Right lobe of liver (tissue), 6 donors: ENCODE data around the gene HIVEP2. TPM values are rescaled to one million over a fixed set of nuclear protein-coding genes. Genes with fewer than 3 reads are reported as not detected.
A peak's percentile ranks its signal among the peaks of the same experiment; 100 is the strongest.

Experiments used
- ATAC-seq, 4 donors: fragments of 200-7000 bp; cut with Tn5 transposase; one replicate each; pipeline ENCODE4 v1.9.1; 2020; ENCODE audit warnings: mild to moderate bottlenecking in 4 of 4, moderate library complexity in 4 of 4
- DNase-seq, 3 donors: peaks; one replicate each; pipeline ENCODE4 v3.0.0-alpha.2; 2020
- H3K27ac ChIP-seq, 3 donors: fragments of 200-600 bp; one replicate each; pipeline ENCODE4 v1.8.0; 2022
- H3K27me3 ChIP-seq, 2 donors: fragments of 200-600 bp; one replicate each; pipeline ENCODE4 v1.8.0; 2022
- H3K36me3 ChIP-seq, 4 donors: fragments of 200-600 bp; sonication (generic) in 1 of 4; one replicate each; pipeline versions ENCODE4 v1.5.1 to v1.8.0; 2017 to 2022; ENCODE audit warnings: control low read depth in 1 of 4
- H3K4me1 ChIP-seq, 4 donors: fragments of 200-600 bp; sonication (generic) in 1 of 4; one replicate each; pipeline versions ENCODE4 v1.5.1 to v1.8.0; 2017 to 2022; ENCODE audit warnings: control low read depth in 1 of 4
- H3K4me3 ChIP-seq, 3 donors: fragments of 200-600 bp; one replicate each; pipeline ENCODE4 v1.8.0; 2022
- H3K9me3 ChIP-seq, 4 donors: fragments of 200-600 bp; sonication (generic) in 1 of 4; one replicate each; pipeline versions ENCODE4 v1.5.1 to v1.8.0; 2017 to 2022; ENCODE audit warnings: control low read depth in 1 of 4
- CTCF ChIP-seq, 4 donors: fragments of 200-600 bp in 3 of 4; fragments of 450-650 bp in 1 of 4; IDR thresholded peaks; one replicate each; pipeline versions ENCODE4 v1.5.1 to v1.8.0; 2016 to 2022; ENCODE audit warnings: antibody characterized with exemption in 4 of 4, mild to moderate bottlenecking in 2 of 4
- POLR2A ChIP-seq: fragments of 450-650 bp; IDR thresholded peaks from one replicate; pipeline ENCODE4 v1.6.1; 2017; ENCODE audit warnings: antibody characterized with exemption, mild to moderate bottlenecking
- WGBS: methylation state at CpG from one replicate; pipeline ENCODE4 v1.1.6; 2018; ENCODE audit warnings: low coverage, low lambda C conversion rate; ENCODE audit not compliant: insufficient coverage; ENCODE audit errors: missing lambda C conversion rate; 5-methylcytosine and 5-hydroxymethylcytosine counted together
- intact Hi-C, 2 donors: fragments of 100-400 bp; cut with DNase I; formaldehyde crosslinking; loops; one replicate each; pipeline versions ENCODE4 v1.11.2 to v1.14.1; 2022
- total RNA-seq, 6 experiments: library from RNA; depleted of rRNA in 2 of 6; stranded (reverse); fragments of >200 nt in 2 of 6; fragmentation: NEBNext Ultra II Directional in 3 of 6; extraction: Animal tissue kit (Norgen Biotek cat#: 25700) in 3 of 6; gene quantifications; one replicate each; pipeline versions ENCODE4 v1.1.0 to v1.2.4, GENCODE V29; 2016 to 2023
- donor health status: DM: no; HTN: yes; CAD: no.
- donor health status: DM: no; HTN: no; CAD: no.
- donor health status: DM: no; HTN: no; CAD: no.
- donor health status: DM: no; HTN: yes; CAD: no.
- donor health status: DM: no; HTN: yes; CAD: no.

Gene HIVEP2
- total RNA-seq, 6 experiments from 2014 or later = 3.0 to 8.9 (median 5.1) TPM

- Histone ChIP-seq H3K27me3 (no peaks in the 10 kb centered on the region), H3K4me1 (no peaks in the 10 kb centered on the region), H3K36me3 (no peaks in the 10 kb centered on the region), H3K27ac (no peak overlapping the region), H3K4me3 (no peak overlapping the region), H3K9me3 (no peaks in the 10 kb centered on the region)
- no peak for DNase-seq
- WGBS = 88% methylated on average over 1 of the region's 1 CpG
- TF ChIP-seq POLR2A = no peak
- TF ChIP-seq CTCF (IDR thresholded peaks at IDR 0.05) = no peak
- intact Hi-C loops = no loop called here
- no peak for ATAC-seq
Measured at GRCh38 chr6:142790257-142790656, 154.7 kb downstream of the HIVEP2 start.

- TF ChIP-seq CTCF (IDR thresholded peaks at IDR 0.05) (no peak), POLR2A (no peak)
- DNase-seq = no peak
- Histone ChIP-seq H3K4me3 (no peak overlapping the region), H3K36me3 (no peaks in the 10 kb centered on the region), H3K9me3 (no peaks in the 10 kb centered on the region), H3K27me3 (no peaks in the 10 kb centered on the region), H3K4me1 (no peaks in the 10 kb centered on the region), H3K27ac (no peak overlapping the region)
- ATAC-seq = no peak
- intact Hi-C loops = no loop called here
- 91% methylated on average over 2 of the region's 2 CpGs for WGBS
Measured at GRCh38 chr6:142787422-142787821, 157.6 kb downstream of the HIVEP2 start.

GRCh38 chr6:142786476-142786875, 158.5 kb downstream of the HIVEP2 start:
- H3K27ac ChIP-seq = no peak overlapping the region
- no peak overlapping the region for H3K4me3 ChIP-seq
- DNase-seq (no peak), ATAC-seq (no peak)
- H3K27me3 ChIP-seq = no peaks in the 10 kb centered on the region
- no peaks in the 10 kb centered on the region for H3K4me1 ChIP-seq
- H3K9me3 ChIP-seq = no peaks in the 10 kb centered on the region
- TF ChIP-seq CTCF (IDR thresholded peaks at IDR 0.05) = no peak
- no peak for TF ChIP-seq POLR2A
- intact Hi-C loops = no loop called here
- no peaks in the 10 kb centered on the region for H3K36me3 ChIP-seq

GRCh38 chr6:142784344-142784743, 160.6 kb downstream of the HIVEP2 start:
- no peaks in the 10 kb centered on the region for H3K9me3 ChIP-seq
- whole genome bisulfite sequencing = 81% methylated on average over 3 of the region's 3 CpGs
- DNase-seq (no peak), ATAC-seq (peak in 2 of 4 donors; percentile 19 to 50)
- H3K4me1 ChIP-seq = no peaks in the 10 kb centered on the region
- intact Hi-C loops = no loop called here
- no peaks in the 10 kb centered on the region for H3K27me3 ChIP-seq
- no peak overlapping the region for H3K4me3 ChIP-seq
- H3K27ac ChIP-seq = no peak overlapping the region
- TF ChIP-seq CTCF (IDR thresholded peaks at IDR 0.05) = no peak
- TF ChIP-seq POLR2A = no peak
- no peaks in the 10 kb centered on the region for H3K36me3 ChIP-seq

- Histone ChIP-seq H3K36me3 (no peaks in the 10 kb centered on the region), H3K27ac (no peak overlapping the region), H3K9me3 (no peaks in the 10 kb centered on the region), H3K27me3 (no peaks in the 10 kb centered on the region), H3K4me3 (no peak overlapping the region), H3K4me1 (no peaks in the 10 kb centered on the region)
- 64% methylated on average over 2 of the region's 2 CpGs for WGBS
- TF ChIP-seq CTCF (IDR thresholded peaks at IDR 0.05) (no peak), POLR2A (no peak)
- DNase-seq (no peak), ATAC-seq (no peak)
- intact Hi-C loops = no loop called here
Measured at GRCh38 chr6:142783499-142783898, 161.5 kb downstream of the HIVEP2 start.
